Progenitor cell of endocrine pancreas (in vitro differentiated cells): ENCODE data around the gene GGTLC2. TPM values are rescaled to one million over a fixed set of nuclear protein-coding genes. Genes with fewer than 3 reads are reported as not detected.

ENCODE experiments used
- DNase-seq: peaks from one replicate; pipeline ENCODE4 v3.0.0; 2021; ENCODE audit warnings: low spot score; ENCODE audit not compliant: unreplicated experiment
- H3K27ac Mint-ChIP-seq: 2 replicates; pipeline ENCODE4 v1.8.0; 2021; ENCODE audit warnings: mild to moderate bottlenecking, moderate library complexity, mixed read lengths
- H3K27me3 Mint-ChIP-seq: 2 replicates; pipeline ENCODE4 v1.8.0; 2021; ENCODE audit warnings: mixed read lengths
- H3K36me3 Mint-ChIP-seq: 2 replicates; pipeline ENCODE4 v1.8.0; 2022; ENCODE audit warnings: mixed read lengths; ENCODE audit not compliant: insufficient read depth
- H3K4me1 Mint-ChIP-seq: 2 replicates; pipeline ENCODE4 v1.8.0; 2021; ENCODE audit warnings: low read depth, mixed read lengths
- H3K4me3 Mint-ChIP-seq: 2 replicates; pipeline ENCODE4 v1.8.0; 2021; ENCODE audit warnings: low read depth, mild to moderate bottlenecking, moderate library complexity, mixed read lengths
- H3K9me3 Mint-ChIP-seq: 2 replicates; pipeline ENCODE4 v1.8.0; 2021; ENCODE audit warnings: low read depth, mixed read lengths
- CTCF ChIP-seq: fragments of 200-600 bp; sonication (generic); IDR thresholded peaks from one replicate; pipeline ENCODE4 v1.5.0; 2021; ENCODE audit warnings: antibody characterized with exemption, mild to moderate bottlenecking; ENCODE audit not compliant: unreplicated experiment
- total RNA-seq: library from RNA; stranded (reverse); gene quantifications from 2 replicates; pipeline ENCODE4 v1.2.1, GENCODE V29; 2021

GGTLC2 gene
- total RNA-seq, 1 donor from 2014 or later: not detected

- Mint-ChIP-seq H3K4me3 (no peak overlapping the region), H3K27me3 (peaks cover 80% of the 10 kb centered on the region), H3K9me3 (no peaks in the 10 kb centered on the region), H3K27ac (no peak overlapping the region), H3K36me3 (no peaks in the 10 kb centered on the region), H3K4me1 (no peaks in the 10 kb centered on the region)
- TF ChIP-seq CTCF: no peak
- no peak for DNase-seq
Observed at GRCh38 chr22:22670076-22670795, 25.8 kb downstream of the GGTLC2 start.

GRCh38 chr22:22671506-22671905 is 27.1 kb downstream of the GGTLC2 start:
- no peaks in the 10 kb centered on the region for H3K36me3 Mint-ChIP-seq
- no peaks in the 10 kb centered on the region for H3K4me1 Mint-ChIP-seq
- TF ChIP-seq CTCF: no peak
- peaks cover 82% of the 10 kb centered on the region for H3K27me3 Mint-ChIP-seq
- no peak overlapping the region for H3K27ac Mint-ChIP-seq
- DNase-seq: no peak
- H3K9me3 Mint-ChIP-seq: no peaks in the 10 kb centered on the region
- no peak overlapping the region for H3K4me3 Mint-ChIP-seq

- no peak for TF ChIP-seq CTCF
- Mint-ChIP-seq H3K36me3 (no peaks in the 10 kb centered on the region), H3K4me3 (no peak overlapping the region), H3K9me3 (no peaks in the 10 kb centered on the region), H3K27me3 (peaks cover 95% of the 10 kb centered on the region), H3K4me1 (no peaks in the 10 kb centered on the region), H3K27ac (no peak overlapping the region)
- DNase-seq: no peak
Observed at GRCh38 chr22:22673099-22673498, 28.7 kb downstream of the GGTLC2 start.

- Mint-ChIP-seq H3K36me3 (no peaks in the 10 kb centered on the region), H3K27me3 (peaks cover 93% of the 10 kb centered on the region), H3K4me3 (no peak overlapping the region), H3K27ac (no peak overlapping the region), H3K4me1 (no peaks in the 10 kb centered on the region), H3K9me3 (no peaks in the 10 kb centered on the region)
- DNase-seq: no peak
- no peak for TF ChIP-seq CTCF
Observed at GRCh38 chr22:22673628-22674027, 29.2 kb downstream of the GGTLC2 start.

- H3K9me3 Mint-ChIP-seq: no peaks in the 10 kb centered on the region
- H3K36me3 Mint-ChIP-seq: no peaks in the 10 kb centered on the region
- H3K4me3 Mint-ChIP-seq: no peak overlapping the region
- H3K4me1 Mint-ChIP-seq: no peaks in the 10 kb centered on the region
- H3K27me3 Mint-ChIP-seq: peaks cover 93% of the 10 kb centered on the region
- H3K27ac Mint-ChIP-seq: no peak overlapping the region
- no peak for TF ChIP-seq CTCF
- no peak for DNase-seq
Observed at GRCh38 chr22:22674467-22674866, 30.1 kb downstream of the GGTLC2 start.
